Loucy (cell line): ENCODE data around the gene MBD3.

ENCODE experiments used
- H2AFZ ChIP-seq: fragments of 200-600 bp; sonication (generic); 2 replicates; pipeline ENCODE4 v1.6.0; 2016; ENCODE audit warnings: antibody characterized with exemption, mild to moderate bottlenecking, low read length, moderate library complexity
- H3F3A ChIP-seq: fragments of 200-600 bp; 2 replicates; pipeline ENCODE4 v1.6.0; 2016; ENCODE audit warnings: antibody characterized with exemption, low read depth, mild to moderate bottlenecking
- H3K27me3 ChIP-seq: fragments of 200-600 bp; sonication (generic); 2 replicates; pipeline ENCODE4 v1.6.1; 2014; ENCODE audit warnings: low read length, mild to moderate bottlenecking; ENCODE audit not compliant: insufficient read depth, poor library complexity, severe bottlenecking
- H3K36me3 ChIP-seq: fragments of 200-600 bp; sonication (generic); 2 replicates; pipeline ENCODE4 v1.6.1; 2016; ENCODE audit warnings: low read length; ENCODE audit not compliant: insufficient read depth
- H3K4me1 ChIP-seq: fragments of 200-600 bp; sonication (generic); 2 replicates; pipeline ENCODE4 v1.5.1; 2014; ENCODE audit warnings: low read length, mild to moderate bottlenecking; ENCODE audit not compliant: insufficient read depth, poor library complexity, severe bottlenecking
- H3K4me2 ChIP-seq: fragments of 200-600 bp; sonication (generic); 2 replicates; pipeline ENCODE4 v1.6.0; 2014; ENCODE audit warnings: antibody characterized with exemption, low read length, low read depth, mild to moderate bottlenecking; ENCODE audit not compliant: poor library complexity, severe bottlenecking
- H3K4me3 ChIP-seq: fragments of 200-600 bp; sonication (generic); 2 replicates; pipeline ENCODE4 v1.5.1; 2014; ENCODE audit warnings: low read length, mild to moderate bottlenecking, mixed read lengths; ENCODE audit not compliant: poor library complexity, severe bottlenecking
- H3K79me2 ChIP-seq: fragments of 200-600 bp; sonication (generic); 2 replicates; pipeline ENCODE4 v1.6.1; 2014; ENCODE audit warnings: low read length; ENCODE audit not compliant: insufficient read depth
- H3K9ac ChIP-seq: fragments of 200-600 bp; sonication (generic); 2 replicates; pipeline ENCODE4 v1.6.0; 2014; ENCODE audit warnings: mild to moderate bottlenecking, low read depth, low read length, moderate library complexity; ENCODE audit not compliant: poor library complexity, severe bottlenecking
- H3K9me2 ChIP-seq: fragments of 200-600 bp; sonication (generic); replicated peaks from 2 replicates; pipeline ENCODE4 v1.6.1; 2016; ENCODE audit warnings: low read depth, low read length, mixed read lengths
- H3K9me3 ChIP-seq: fragments of 200-600 bp; sonication (generic); 2 replicates; pipeline ENCODE4 v1.6.1; 2014; ENCODE audit warnings: mild to moderate bottlenecking, antibody characterized with exemption, low read length, low read depth; ENCODE audit not compliant: insufficient read depth
- H4K20me1 ChIP-seq: fragments of 200-600 bp; sonication (generic); 2 replicates; pipeline ENCODE4 v1.6.0; 2014; ENCODE audit warnings: antibody characterized with exemption, low read length, mild to moderate bottlenecking; ENCODE audit not compliant: insufficient read depth, poor library complexity, severe bottlenecking
- EZH2phosphoT487 ChIP-seq: fragments of 200-600 bp; IDR thresholded peaks from 2 replicates; pipeline ENCODE4 v1.6.1; 2018; ENCODE audit warnings: antibody characterized with exemption, mild to moderate bottlenecking, moderate library complexity, borderline replicate concordance
- TF ChIP-seq, protein P1 (sequence below): fragments of 200-600 bp; sonication (generic); conservative IDR thresholded peaks from 2 replicates; pipeline ENCODE4 v1.5.1; 2014; ENCODE audit warnings: mild to moderate bottlenecking, antibody characterized with exemption, low read length

Gene MBD3

DNA sequence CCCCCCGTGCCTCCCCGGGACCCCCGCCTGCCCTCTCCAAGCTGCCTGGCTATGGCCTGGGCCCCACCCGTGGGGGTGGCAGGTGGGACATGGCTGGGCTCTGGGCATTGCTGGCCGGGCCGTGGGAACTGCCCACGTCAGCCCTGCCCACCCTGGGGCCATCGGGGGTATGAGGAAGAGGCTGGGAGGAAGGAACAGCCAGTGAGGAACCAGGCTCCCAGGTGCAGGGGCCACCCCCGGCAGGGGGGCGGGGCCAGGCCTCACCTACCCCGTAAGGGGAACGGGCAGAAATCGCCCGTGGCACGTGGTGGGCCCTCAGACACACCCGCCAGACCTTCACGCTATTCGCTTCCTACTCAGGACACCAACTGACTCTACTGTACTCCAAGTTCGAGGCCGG is 37.3 kb upstream of the MBD3 start:
- no peak overlapping the region for H3K4me3 ChIP-seq
- no peaks in the 10 kb centered on the region for H3K4me1 ChIP-seq
- no peaks in the 10 kb centered on the region for H3K9me3 ChIP-seq
- no peaks in the 10 kb centered on the region for H3K27me3 ChIP-seq
- H4K20me1 ChIP-seq, result peaks cover 47% of the 10 kb centered on the region
- TF ChIP-seq EZH2phosphoT487, result no peak
- TF ChIP-seq, protein P1, sequence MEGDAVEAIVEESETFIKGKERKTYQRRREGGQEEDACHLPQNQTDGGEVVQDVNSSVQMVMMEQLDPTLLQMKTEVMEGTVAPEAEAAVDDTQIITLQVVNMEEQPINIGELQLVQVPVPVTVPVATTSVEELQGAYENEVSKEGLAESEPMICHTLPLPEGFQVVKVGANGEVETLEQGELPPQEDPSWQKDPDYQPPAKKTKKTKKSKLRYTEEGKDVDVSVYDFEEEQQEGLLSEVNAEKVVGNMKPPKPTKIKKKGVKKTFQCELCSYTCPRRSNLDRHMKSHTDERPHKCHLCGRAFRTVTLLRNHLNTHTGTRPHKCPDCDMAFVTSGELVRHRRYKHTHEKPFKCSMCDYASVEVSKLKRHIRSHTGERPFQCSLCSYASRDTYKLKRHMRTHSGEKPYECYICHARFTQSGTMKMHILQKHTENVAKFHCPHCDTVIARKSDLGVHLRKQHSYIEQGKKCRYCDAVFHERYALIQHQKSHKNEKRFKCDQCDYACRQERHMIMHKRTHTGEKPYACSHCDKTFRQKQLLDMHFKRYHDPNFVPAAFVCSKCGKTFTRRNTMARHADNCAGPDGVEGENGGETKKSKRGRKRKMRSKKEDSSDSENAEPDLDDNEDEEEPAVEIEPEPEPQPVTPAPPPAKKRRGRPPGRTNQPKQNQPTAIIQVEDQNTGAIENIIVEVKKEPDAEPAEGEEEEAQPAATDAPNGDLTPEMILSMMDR, result no peak
- H3K4me2 ChIP-seq, result no peak overlapping the region
- H3K79me2 ChIP-seq, result peaks cover 43% of the 10 kb centered on the region
- no peaks in the 10 kb centered on the region for H3F3A ChIP-seq
- H3K36me3 ChIP-seq, result peaks cover 67% of the 10 kb centered on the region; the same call in 1 of the 2 replicates
- no peak overlapping the region for H3K9ac ChIP-seq
- H3K9me2 ChIP-seq, result no peaks in the 10 kb centered on the region
- no peak overlapping the region for H2AFZ ChIP-seq

DNA sequence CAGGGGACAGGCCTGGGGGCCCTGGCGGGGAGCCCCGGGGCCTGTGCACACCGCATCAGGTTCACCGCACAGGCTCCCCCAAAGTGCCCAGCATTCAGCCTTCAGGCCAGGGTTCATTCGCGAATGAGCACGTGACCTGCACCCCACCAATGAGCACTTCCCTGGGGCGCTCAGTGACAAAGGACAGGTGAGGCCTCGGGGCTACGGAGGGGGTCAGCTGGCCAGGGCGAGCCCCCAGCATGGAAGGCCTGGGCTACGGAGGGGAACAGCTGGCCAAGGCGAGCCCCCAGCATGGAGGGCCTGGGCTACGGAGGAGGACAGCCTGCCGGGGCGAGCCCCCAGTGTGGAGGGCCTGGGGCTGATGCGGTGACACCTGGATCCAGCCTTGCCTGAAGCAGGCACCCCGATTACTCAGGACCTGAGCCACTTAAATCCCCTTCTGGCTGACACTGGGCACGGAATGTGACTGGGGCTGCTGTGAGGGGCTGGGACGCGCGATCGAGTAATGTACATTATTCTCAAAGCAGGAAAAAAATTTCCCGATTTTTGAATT is 36.7 kb upstream of the MBD3 start:
- Histone ChIP-seq H3K9me2 (no peaks in the 10 kb centered on the region), H2AFZ (no peak overlapping the region), H3K27me3 (no peaks in the 10 kb centered on the region), H3K79me2 (peaks cover 36% of the 10 kb centered on the region), H3K4me1 (no peaks in the 10 kb centered on the region), H4K20me1 (peaks cover 40% of the 10 kb centered on the region), H3K9me3 (no peaks in the 10 kb centered on the region), H3F3A (no peaks in the 10 kb centered on the region), H3K9ac (no peak overlapping the region), H3K4me2 (no peak overlapping the region), H3K36me3 (peaks cover 67% of the 10 kb centered on the region; the same call in 1 of the 2 replicates), H3K4me3 (no peak overlapping the region)
- TF ChIP-seq, protein P1, result no peak
- no peak for TF ChIP-seq EZH2phosphoT487

DNA sequence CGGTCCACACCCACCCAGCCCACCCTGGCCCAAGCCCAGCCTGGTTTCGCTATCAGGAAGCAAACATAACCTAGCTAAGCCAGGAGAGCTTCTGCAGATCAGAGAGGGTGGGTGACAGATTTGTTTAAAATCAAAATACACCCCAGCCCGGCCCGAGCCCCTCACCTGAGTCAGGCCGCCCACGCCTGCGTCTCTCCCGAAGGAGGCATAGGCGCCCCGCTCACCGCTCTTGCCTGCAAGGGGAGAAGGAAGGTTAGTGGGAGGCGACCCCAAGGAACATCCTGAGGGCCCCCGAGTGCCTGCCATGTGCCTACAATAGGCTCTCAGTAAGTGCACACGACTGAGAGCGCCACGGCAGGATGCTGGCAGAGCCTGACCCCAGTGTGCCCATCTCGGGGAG is 34.5 kb upstream of the MBD3 start:
- H3K36me3 ChIP-seq, result peaks cover 67% of the 10 kb centered on the region; the same call in 1 of the 2 replicates
- H4K20me1 ChIP-seq, result peaks cover 27% of the 10 kb centered on the region
- H3K4me3 ChIP-seq, result no peak overlapping the region
- TF ChIP-seq, protein P1, result no peak
- no peak for TF ChIP-seq EZH2phosphoT487
- H3K4me1 ChIP-seq, result no peaks in the 10 kb centered on the region
- no peak overlapping the region for H2AFZ ChIP-seq
- peaks cover 16% of the 10 kb centered on the region; the same call in 1 of the 2 replicates for H3K79me2 ChIP-seq
- no peaks in the 10 kb centered on the region for H3K27me3 ChIP-seq
- no peak overlapping the region for H3K4me2 ChIP-seq
- no peaks in the 10 kb centered on the region for H3K9me2 ChIP-seq
- H3K9me3 ChIP-seq, result no peaks in the 10 kb centered on the region
- no peaks in the 10 kb centered on the region for H3F3A ChIP-seq
- no peak overlapping the region for H3K9ac ChIP-seq
